DND-41 (cell line): ENCODE data around the gene NEURL1.

ENCODE experiments used
- ATAC-seq: fragments of 200-7000 bp; cut with Tn5 transposase; 3 replicates; pipeline ENCODE4 v1.9.1; 2021; ENCODE audit warnings: low read depth; ENCODE audit not compliant: insufficient read depth
- DNase-seq: peaks from one replicate; pipeline ENCODE4 v3.0.0-alpha.2; 2020
- H2AFZ ChIP-seq: 2 replicates; pipeline ENCODE4 v1.6.0; 2012; ENCODE audit warnings: low read depth, low read length
- H3K27ac ChIP-seq: 2 replicates; pipeline ENCODE4 v1.5.1; 2012; ENCODE audit warnings: low read length, inconsistent platforms
- H3K27me3 ChIP-seq: fragments of 200-600 bp; sonication (generic); 2 replicates; pipeline ENCODE4 v1.6.0; 2012; ENCODE audit warnings: low read length, mild to moderate bottlenecking, inconsistent platforms; ENCODE audit not compliant: insufficient read depth, poor library complexity
- H3K36me3 ChIP-seq: 2 replicates; pipeline ENCODE4 v1.5.1; 2012; ENCODE audit warnings: low read length, inconsistent platforms; ENCODE audit not compliant: insufficient read depth
- H3K4me1 ChIP-seq: 2 replicates; pipeline ENCODE4 v1.5.1; 2012; ENCODE audit warnings: mild to moderate bottlenecking, low read length; ENCODE audit not compliant: insufficient read depth
- H3K4me2 ChIP-seq: 2 replicates; pipeline ENCODE4 v1.6.0; 2012; ENCODE audit warnings: mild to moderate bottlenecking, moderate library complexity, low read length, inconsistent platforms; ENCODE audit not compliant: insufficient read depth
- H3K4me3 ChIP-seq, 2 experiments: fragments of 200-600 bp in 1 of 2; shearing (Covaris generic) in 1 of 2; 2 replicates each; pipeline ENCODE4 v1.5.1; 2012 to 2016; ENCODE audit warnings: inconsistent platforms in 2 of 2, low read length in 2 of 2, mild to moderate bottlenecking in 2 of 2, low read depth in 1 of 2, moderate library complexity in 1 of 2
- H3K79me2 ChIP-seq: 2 replicates; pipeline ENCODE4 v1.6.0; 2012; ENCODE audit warnings: low read length, inconsistent platforms; ENCODE audit not compliant: insufficient read depth
- H3K9ac ChIP-seq: 2 replicates; pipeline ENCODE4 v1.6.0; 2012; ENCODE audit warnings: low read depth, mild to moderate bottlenecking, inconsistent platforms, low read length, moderate library complexity
- H3K9me3 ChIP-seq: 2 replicates; pipeline ENCODE4 v1.5.1; 2012; ENCODE audit warnings: low read length, moderate library complexity, mild to moderate bottlenecking, inconsistent platforms; ENCODE audit not compliant: insufficient read depth, severe bottlenecking
- H4K20me1 ChIP-seq: 2 replicates; pipeline ENCODE4 v1.6.0; 2012; ENCODE audit warnings: low read length; ENCODE audit not compliant: insufficient read depth
- CTCF ChIP-seq: IDR thresholded peaks from 2 replicates; pipeline ENCODE4 v1.5.1; 2012; ENCODE audit warnings: borderline replicate concordance, low read length, moderate library complexity, mild to moderate bottlenecking; ENCODE audit not compliant: poor library complexity, severe bottlenecking; ENCODE audit errors: extremely low read depth
- EZH2 ChIP-seq: IDR thresholded peaks from 3 replicates; pipeline ENCODE4 v1.6.1; 2012; ENCODE audit warnings: borderline replicate concordance, low read depth, mild to moderate bottlenecking, moderate library complexity, low read length, inconsistent platforms; ENCODE audit not compliant: severe bottlenecking

Gene NEURL1

GRCh38 chr10:103463499-103463898 is 30.0 kb upstream of the NEURL1 start:
- H4K20me1 ChIP-seq = no peaks in the 10 kb centered on the region; the same call in 1 of the 2 replicates
- no peak overlapping the region for H3K4me2 ChIP-seq
- no peak overlapping the region for H3K4me3 ChIP-seq
- no peak overlapping the region for H2AFZ ChIP-seq
- no peak overlapping the region for H3K27ac ChIP-seq
- TF ChIP-seq EZH2 = no peak
- TF ChIP-seq CTCF = no peak
- ATAC-seq (no peak), DNase-seq (no peak)
- H3K79me2 ChIP-seq = no peaks in the 10 kb centered on the region
- no peaks in the 10 kb centered on the region for H3K4me1 ChIP-seq
- no peaks in the 10 kb centered on the region for H3K9me3 ChIP-seq
- H3K27me3 ChIP-seq = no peaks in the 10 kb centered on the region
- H3K9ac ChIP-seq = no peak overlapping the region
- H3K36me3 ChIP-seq = no peaks in the 10 kb centered on the region

- no peak overlapping the region for H3K4me3 ChIP-seq
- DNase-seq = no peak
- no peak overlapping the region for H3K9ac ChIP-seq
- no peak for TF ChIP-seq CTCF
- TF ChIP-seq EZH2 = no peak
- no peak for ATAC-seq
- no peak overlapping the region for H3K27ac ChIP-seq
- H3K36me3 ChIP-seq = no peaks in the 10 kb centered on the region
- no peaks in the 10 kb centered on the region for H3K27me3 ChIP-seq
- H3K9me3 ChIP-seq = no peaks in the 10 kb centered on the region
- peaks cover 4% of the 10 kb centered on the region for H3K4me1 ChIP-seq
- H3K4me2 ChIP-seq = no peak overlapping the region
- no peaks in the 10 kb centered on the region for H4K20me1 ChIP-seq
- H3K79me2 ChIP-seq = no peaks in the 10 kb centered on the region
- no peak overlapping the region for H2AFZ ChIP-seq
These were observed 27.9 kb upstream of the NEURL1 start for GRCh38 chr10:103465411-103466179.

DNA sequence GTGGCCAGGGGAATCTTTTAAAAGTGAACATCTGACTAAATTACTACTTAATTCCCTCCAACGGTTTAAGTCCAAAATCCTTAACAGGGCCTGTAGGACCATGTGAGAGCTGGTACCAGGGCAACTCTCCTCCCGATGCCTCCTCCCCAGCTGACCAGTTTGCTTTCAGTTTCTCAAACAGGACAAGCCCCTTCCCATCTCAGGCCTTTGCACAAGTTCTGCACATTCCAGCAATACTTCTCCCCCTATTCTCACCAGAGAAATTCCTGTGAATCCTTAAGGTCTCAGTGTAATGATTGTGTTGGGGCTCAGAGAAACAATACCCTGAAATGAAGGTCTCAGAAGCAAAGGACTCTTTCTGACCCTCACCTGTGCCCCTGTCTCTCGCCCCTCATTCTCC is 26.8 kb upstream of the NEURL1 start:
- Histone ChIP-seq H3K4me1 (peaks cover 15% of the 10 kb centered on the region), H3K36me3 (no peaks in the 10 kb centered on the region), H4K20me1 (no peaks in the 10 kb centered on the region), H3K27me3 (no peaks in the 10 kb centered on the region), H3K9me3 (no peaks in the 10 kb centered on the region), H3K9ac (no peak overlapping the region), H3K4me2 (no peak overlapping the region), H3K79me2 (no peaks in the 10 kb centered on the region), H2AFZ (no peak overlapping the region), H3K4me3 (no peak overlapping the region), H3K27ac (no peak overlapping the region)
- no peak for DNase-seq
- no peak for TF ChIP-seq CTCF
- no peak for TF ChIP-seq EZH2
- no peak for ATAC-seq

GRCh38 chr10:103467406-103467805 is 26.1 kb upstream of the NEURL1 start:
- Histone ChIP-seq H4K20me1 (no peaks in the 10 kb centered on the region), H3K4me1 (peaks cover 22% of the 10 kb centered on the region), H3K27ac (no peak overlapping the region), H3K4me2 (no peak overlapping the region), H3K79me2 (no peaks in the 10 kb centered on the region), H3K9ac (no peak overlapping the region), H2AFZ (no peak overlapping the region), H3K27me3 (no peaks in the 10 kb centered on the region), H3K36me3 (no peaks in the 10 kb centered on the region), H3K9me3 (no peaks in the 10 kb centered on the region), H3K4me3 (no peak overlapping the region)
- no peak for DNase-seq
- TF ChIP-seq CTCF = no peak
- no peak for TF ChIP-seq EZH2
- ATAC-seq = no peak
